Jurkat, Clone E6-1 (cell line): ENCODE data around the gene EMCN.
A peak's percentile ranks its signal among the peaks of the same experiment; 100 is the strongest.

Experiments
- DNase-seq: peaks from one replicate; pipeline ENCODE4 v3.0.0-alpha.2; 2011; ENCODE audit warnings: low read depth, low spot score
- H3K4me3 ChIP-seq: 2 replicates; pipeline ENCODE4 v1.5.1; 2011; ENCODE audit warnings: mild to moderate bottlenecking, low read length, control low read depth, moderate library complexity

Gene EMCN

GRCh38 chr4:100495074-100495473, 22.7 kb downstream of the EMCN start:
- DNase-seq, result no peak
- H3K4me3 ChIP-seq, result no peak overlapping the region

DNA sequence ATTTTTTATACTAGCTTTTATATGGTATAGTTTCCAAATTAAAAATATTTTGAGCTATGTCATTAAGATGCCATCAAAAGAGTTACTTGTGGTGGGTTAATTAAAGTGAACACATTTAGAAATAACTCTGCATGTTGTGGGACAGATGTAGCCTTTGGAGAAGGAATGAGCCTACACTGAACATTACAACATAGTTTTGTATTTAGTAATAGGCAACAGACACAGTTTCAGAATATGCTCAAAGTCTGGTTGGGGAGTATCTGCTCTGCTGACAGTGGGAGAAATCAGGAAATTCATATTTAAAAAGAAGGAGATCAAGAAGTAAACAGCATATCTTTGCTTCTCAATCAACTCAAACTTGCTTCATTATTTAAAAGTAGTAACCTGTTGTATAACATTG, 23.7 kb downstream of the EMCN start:
- no peak for DNase-seq
- H3K4me3 ChIP-seq, result no peak overlapping the region

GRCh38 chr4:100493756-100494155, 24.1 kb downstream of the EMCN start:
- DNase-seq, result no peak

DNA sequence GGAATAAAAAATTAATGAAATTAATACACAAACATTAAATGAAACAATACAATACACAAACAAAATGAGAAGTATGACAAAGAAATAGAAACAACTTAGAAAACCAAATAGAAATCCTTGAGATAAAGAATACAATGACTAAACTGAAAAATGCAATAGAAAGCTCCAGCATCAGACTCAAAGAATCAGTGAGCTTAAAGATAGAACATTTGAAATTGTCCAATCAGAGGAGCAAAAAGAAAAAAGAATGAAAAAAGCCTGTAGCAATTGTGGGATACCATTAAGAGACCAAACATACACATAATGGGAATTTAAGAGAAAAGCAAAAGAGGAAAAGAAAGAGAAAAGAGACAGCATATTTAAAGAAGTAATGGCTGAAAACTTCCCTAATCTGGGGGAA, 25.7 kb downstream of the EMCN start:
- H3K4me3 ChIP-seq, result no peak overlapping the region
- DNase-seq, result no peak

More at GRCh38 chr4:100493756-100494155, 24.1 kb downstream of the EMCN start:
- no peak overlapping the region for H3K4me3 ChIP-seq

- H3K4me3 ChIP-seq, result no peak overlapping the region
- no peak for DNase-seq
Observed at GRCh38 chr4:100489305-100489704, 28.5 kb downstream of the EMCN start.

- DNase-seq, result no peak
- no peak overlapping the region for H3K4me3 ChIP-seq
Observed at GRCh38 chr4:100486496-100486895, 31.3 kb downstream of the EMCN start.

GRCh38 chr4:100483796-100484195, 34.0 kb downstream of the EMCN start:
- DNase-seq, result no peak
- H3K4me3 ChIP-seq, result no peak overlapping the region

- H3K4me3 ChIP-seq, result no peak overlapping the region
- DNase-seq, result no peak
Observed at GRCh38 chr4:100479971-100480370, 37.9 kb downstream of the EMCN start.

- H3K4me3 ChIP-seq, result no peak overlapping the region
- no peak for DNase-seq
Observed at GRCh38 chr4:100469555-100469954, 48.3 kb downstream of the EMCN start.

- DNase-seq, result no peak
- no peak overlapping the region for H3K4me3 ChIP-seq
Observed at GRCh38 chr4:100466501-100466900, 51.3 kb downstream of the EMCN start.

GRCh38 chr4:100461807-100462605, 55.8 kb downstream of the EMCN start:
- no peak overlapping the region for H3K4me3 ChIP-seq
- no peak for DNase-seq

- no peak for DNase-seq
- H3K4me3 ChIP-seq, result no peak overlapping the region
Observed at GRCh38 chr4:100450449-100450848, 67.4 kb downstream of the EMCN start.

- no peak overlapping the region for H3K4me3 ChIP-seq
- no peak for DNase-seq
Observed at GRCh38 chr4:100431416-100431815, 86.4 kb downstream of the EMCN start.

- DNase-seq, result peak; percentile 39
- H3K4me3 ChIP-seq, result no peak overlapping the region
Observed at GRCh38 chr4:100430451-100430850, 87.4 kb downstream of the EMCN start.

GRCh38 chr4:100429616-100430015, 88.2 kb downstream of the EMCN start:
- no peak overlapping the region for H3K4me3 ChIP-seq
- DNase-seq, result no peak

DNA sequence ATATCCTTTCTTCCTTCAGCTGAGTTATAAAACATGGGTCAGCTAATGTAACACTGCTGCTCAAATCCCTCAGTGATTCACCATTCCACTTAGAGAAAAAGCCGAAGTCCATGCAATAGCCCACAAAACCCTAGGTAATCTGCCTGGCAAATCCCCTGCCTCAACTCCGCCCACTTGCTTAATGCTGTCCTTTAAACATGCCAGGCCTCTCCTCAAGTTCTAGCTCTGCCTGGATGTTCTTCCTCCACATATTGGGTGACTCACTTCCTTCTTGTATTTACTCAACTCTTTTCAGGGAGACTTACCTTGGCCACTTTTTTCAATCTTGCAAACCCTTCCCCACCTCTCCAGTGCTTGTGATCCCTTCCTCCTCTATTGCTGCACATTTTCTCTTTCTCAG, 89.8 kb downstream of the EMCN start:
- no peak for DNase-seq
- no peak overlapping the region for H3K4me3 ChIP-seq

DNA sequence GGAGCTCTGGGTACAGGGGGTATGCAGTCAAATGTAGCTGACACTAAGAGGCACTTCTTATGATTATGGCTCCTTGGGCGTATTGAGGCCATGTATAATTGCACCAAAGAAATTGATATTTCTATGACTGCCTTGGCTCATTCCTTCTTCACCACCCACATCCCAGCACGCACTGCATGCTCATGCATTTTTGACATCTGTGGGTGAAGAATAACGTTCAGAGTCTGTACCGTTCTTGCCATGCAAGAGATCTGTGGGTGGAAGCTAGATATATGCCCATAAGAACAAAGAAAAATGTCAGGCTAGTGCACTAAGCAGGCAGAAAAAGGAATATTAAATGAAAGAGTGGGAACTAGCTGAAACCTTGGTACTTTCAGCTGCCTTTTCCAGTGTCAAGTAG, 93.4 kb downstream of the EMCN start:
- no peak for DNase-seq
- no peak overlapping the region for H3K4me3 ChIP-seq

DNA sequence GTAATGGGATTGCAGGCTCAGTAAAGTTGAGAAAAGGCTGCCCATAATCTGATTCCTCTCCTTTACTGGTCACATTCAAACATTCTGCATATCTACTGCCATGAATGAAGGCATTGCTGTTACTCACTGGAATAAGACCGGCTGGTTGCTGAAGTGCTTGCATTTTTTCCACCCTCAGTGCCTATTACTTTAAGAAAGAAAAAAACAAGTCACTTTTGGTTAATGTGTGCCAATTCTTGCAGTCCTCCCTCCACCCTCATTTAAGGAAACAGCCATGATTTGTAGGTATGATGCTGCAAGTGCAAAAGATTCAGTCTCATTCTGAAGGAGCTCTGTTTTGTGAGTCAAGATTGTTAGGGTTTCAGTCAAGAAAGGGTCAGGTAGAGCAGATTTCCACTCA, 94.9 kb downstream of the EMCN start:
- DNase-seq, result no peak
- H3K4me3 ChIP-seq, result no peak overlapping the region

DNA sequence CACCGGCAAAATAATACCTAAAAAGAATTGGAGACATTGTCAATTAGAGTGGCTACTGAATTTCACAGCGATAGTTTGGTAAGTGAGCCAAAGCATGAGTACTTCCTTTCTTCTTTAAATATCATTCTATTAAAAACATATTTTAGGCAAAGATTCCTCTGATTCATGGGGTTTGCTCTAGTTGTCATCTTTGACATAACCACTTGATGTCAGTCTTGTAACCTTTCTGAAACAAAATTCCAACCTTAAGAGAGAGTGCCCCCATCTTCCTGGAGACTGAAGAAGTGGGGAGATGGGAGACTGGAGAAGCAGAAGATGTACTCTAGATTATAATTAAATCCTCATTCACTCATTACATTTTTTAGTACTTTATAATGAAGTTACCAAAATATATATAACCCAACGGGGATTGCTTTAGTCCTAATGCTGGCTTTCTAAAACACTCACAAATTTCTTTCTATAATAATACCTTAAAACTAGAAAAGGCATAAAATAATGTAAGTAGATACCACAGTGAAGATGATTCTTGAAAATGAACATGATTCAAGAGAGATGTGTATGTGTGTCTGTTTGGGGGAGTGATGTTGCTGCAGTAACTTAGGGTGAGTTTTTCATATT, 96.4 kb downstream of the EMCN start:
- DNase-seq, result peak; percentile 5
- no peak overlapping the region for H3K4me3 ChIP-seq

DNA sequence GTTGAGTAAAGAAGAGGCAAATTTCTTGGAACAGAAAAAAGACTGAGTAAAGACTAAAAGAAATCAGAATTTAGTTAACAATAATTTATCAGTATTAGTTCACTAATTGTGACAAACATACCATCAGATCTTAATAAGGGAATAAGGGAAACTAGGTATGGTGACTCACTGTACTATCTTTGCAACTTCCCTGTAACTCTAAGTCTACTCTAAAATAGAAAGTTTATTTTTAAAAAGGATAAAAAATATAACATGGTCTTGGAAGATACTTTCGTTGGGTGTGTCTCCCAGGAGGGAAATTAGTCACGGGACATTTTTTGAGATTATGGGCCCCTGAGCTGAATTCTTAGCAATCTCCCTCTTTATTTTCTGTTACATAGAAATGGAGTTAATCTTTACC, 97.3 kb downstream of the EMCN start:
- no peak for DNase-seq
- no peak overlapping the region for H3K4me3 ChIP-seq

- H3K4me3 ChIP-seq, result no peak overlapping the region
- no peak for DNase-seq
Observed at GRCh38 chr4:100417565-100417964, 100.3 kb downstream of the EMCN start.
